HG02759 (cell line): ENCODE results near the gene CAMK2G.
"Not testable (repeated sequence)": the region's sequence is repeated elsewhere in the genome, so short reads cannot be mapped to it uniquely, and the experiment has no call there.

Experiments used
- ATAC-seq: cut with Tn5 transposase; IDR thresholded peaks from one replicate; pipeline ENCODE4 v1.9.1; 2021; ENCODE audit warnings: mild to moderate bottlenecking, moderate library complexity; ENCODE audit not compliant: unreplicated experiment

CAMK2G gene

DNA sequence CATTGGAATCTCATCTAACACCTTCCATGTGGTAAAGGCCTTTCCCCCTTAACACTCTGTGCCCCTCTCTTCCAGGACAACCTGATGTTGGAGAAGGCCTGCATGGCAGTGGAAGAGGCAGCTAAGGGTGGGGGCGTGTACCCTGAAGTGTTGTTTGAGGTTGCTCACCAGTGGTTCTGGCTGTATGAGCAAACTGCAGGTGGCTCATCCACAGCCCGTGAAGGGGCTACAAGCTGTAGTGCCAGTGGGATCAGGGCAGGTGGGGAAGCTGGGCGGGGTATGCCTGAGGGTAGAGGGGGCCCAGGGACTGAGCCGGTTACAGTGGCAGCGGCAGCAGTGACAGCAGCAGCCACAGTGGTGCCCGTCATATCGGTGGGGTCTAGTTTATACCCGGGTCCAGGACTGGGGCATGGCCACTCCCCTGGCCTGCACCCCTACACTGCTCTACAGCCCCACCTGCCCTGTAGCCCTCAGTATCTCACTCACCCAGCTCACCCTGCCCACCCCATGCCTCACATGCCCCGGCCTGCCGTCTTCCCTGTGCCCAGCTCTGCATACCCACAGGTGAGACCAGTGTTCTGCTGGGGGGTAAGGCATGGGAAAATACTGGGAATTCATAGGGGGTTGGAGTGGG, 75.3 kb downstream of the CAMK2G start:
- ATAC-seq: no peak

DNA sequence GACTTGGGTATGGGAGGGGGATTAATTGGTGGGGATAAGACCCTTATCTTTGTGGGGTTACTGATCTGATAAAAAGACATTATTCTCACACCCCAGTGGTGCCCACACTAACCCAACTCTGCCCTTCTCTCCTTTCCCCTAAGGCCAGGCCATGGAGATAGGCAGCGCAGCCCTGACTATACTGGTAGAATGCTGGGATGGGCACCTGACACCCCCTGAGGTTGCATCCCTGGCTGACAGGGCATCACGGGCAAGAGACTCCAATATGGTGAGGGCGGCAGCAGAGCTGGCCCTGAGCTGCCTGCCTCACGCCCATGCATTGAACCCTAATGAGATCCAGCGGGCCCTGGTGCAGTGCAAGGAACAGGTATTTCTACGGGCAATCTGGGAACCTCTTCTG, 76.3 kb downstream of the CAMK2G start:
- ATAC-seq: no peak

DNA sequence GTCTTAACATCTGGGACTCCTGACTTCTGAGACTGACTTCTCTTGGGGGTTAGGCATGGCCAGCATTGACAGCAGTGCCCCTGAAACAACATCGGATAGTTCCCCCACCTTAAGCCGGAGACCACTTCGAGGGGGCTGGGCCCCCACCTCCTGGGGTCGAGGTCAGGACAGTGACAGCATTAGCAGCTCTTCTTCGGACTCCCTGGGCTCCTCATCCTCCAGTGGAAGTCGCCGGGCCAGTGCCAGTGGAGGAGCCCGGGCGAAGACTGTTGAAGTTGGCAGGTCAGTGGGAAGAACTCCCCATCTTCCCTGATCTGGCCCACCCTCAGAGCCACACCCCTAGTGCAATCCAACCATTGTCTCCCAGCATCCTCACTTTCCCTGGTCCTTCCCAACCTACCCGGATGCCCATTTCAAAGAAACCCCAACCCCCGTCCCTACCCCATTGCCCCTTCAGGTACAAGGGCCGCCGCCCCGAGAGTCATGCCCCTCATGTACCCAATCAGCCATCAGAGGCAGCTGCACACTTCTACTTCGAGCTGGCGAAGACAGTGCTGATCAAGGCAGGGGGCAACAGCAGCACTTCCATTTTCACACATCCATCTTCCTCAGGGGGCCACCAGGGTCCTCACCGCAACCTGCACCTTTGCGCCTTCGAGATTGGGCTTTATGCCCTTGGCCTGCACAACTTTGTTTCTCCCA, 76.9 kb downstream of the CAMK2G start:
- no peak for ATAC-seq

DNA sequence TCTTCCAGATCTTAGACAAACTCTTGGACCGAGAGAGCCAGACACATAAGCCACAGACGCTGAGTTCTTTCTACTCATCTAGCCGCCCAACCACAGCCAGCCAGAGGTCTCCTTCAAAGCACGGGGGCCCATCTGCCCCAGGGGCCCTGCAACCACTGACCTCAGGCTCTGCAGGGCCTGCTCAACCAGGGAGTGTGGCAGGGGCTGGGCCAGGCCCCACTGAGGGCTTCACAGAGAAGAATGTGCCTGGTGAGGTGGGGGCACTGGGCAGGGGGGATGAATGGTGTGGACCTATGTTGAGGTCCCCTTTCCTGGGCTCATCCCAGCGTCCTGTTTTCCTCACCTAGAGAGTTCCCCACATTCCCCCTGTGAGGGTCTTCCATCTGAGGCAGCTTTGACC, 77.6 kb downstream of the CAMK2G start:
- no peak for ATAC-seq

DNA sequence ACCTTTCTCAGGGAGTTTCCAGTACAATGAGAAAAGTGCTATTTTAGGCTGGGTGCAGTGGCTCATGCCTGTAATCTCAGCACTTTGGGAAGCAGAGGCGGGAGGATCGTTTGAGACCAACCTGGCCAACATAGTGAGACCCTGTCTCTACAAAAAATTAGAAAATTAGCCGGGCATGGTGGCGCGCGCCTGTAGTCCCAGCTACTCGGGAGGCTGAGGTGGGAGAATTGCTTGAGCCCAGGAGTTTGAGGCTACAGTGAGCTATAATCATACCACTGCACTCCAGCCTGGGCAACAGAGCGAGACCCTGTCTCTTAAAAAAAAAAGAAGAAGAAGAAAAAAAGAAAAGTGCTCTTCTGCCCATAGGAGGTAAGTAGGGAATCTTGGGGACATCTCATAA, 78.3 kb downstream of the CAMK2G start:
- ATAC-seq: not testable (repeated sequence)

DNA sequence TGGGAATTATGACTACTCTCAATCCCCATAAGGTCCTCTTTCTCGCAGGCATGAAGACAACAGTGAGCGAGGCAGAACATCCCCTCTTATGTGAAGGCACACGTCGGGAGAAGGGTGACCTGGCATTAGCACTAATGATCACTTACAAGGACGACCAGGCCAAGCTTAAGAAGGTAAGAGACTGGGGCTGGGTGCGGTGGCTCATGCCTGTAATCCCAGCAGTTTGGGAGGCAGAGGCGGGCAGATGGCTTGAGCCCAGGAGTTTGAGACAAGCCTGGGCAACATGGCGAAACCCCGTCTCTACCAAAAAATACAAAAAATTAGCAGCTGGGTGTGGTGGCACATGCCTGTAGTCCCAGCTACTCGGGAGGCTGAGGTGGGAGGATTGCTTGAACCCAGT, 78.9 kb downstream of the CAMK2G start:
- ATAC-seq: not testable (repeated sequence)

DNA sequence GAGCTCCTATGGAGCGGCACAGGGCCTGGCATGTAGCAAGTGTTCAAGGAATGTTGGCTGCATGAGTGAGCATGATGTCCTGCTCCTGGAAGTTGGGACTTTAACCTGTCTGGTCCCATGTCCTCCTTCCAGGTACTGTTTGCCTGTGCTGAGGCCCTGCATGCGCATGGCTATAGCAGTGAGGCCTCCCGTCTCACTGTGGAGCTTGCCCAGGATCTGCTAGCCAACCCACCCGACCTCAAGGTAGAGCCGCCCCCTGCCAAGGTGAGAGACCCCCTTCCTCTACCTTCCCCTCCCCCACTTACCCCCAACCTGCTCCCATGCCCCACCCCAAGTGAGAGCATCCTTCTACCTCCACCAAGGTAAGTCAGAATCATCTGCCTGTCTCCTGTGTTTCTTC, 80.9 kb downstream of the CAMK2G start:
- ATAC-seq: no peak

DNA sequence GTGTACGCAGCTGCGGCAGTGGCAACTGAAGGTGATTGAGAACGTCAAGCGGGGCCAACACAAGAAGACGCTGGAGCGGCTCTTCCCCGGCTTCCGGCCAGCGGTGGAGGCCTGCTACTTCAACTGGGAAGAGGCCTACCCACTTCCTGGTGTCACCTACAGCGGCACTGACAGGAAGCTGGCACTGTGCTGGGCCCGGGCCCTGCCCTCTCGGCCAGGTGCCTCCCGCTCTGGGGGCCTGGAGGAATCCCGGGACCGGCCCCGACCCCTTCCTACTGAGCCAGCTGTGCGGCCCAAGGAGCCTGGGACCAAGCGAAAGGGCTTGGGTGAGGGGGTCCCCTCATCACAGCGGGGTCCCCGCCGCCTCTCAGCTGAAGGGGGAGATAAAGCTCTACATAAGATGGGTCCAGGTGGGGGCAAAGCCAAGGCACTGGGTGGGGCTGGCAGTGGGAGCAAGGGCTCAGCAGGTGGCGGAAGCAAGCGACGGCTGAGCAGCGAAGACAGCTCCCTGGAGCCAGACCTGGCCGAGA, 82.4 kb downstream of the CAMK2G start:
- ATAC-seq: no peak

DNA sequence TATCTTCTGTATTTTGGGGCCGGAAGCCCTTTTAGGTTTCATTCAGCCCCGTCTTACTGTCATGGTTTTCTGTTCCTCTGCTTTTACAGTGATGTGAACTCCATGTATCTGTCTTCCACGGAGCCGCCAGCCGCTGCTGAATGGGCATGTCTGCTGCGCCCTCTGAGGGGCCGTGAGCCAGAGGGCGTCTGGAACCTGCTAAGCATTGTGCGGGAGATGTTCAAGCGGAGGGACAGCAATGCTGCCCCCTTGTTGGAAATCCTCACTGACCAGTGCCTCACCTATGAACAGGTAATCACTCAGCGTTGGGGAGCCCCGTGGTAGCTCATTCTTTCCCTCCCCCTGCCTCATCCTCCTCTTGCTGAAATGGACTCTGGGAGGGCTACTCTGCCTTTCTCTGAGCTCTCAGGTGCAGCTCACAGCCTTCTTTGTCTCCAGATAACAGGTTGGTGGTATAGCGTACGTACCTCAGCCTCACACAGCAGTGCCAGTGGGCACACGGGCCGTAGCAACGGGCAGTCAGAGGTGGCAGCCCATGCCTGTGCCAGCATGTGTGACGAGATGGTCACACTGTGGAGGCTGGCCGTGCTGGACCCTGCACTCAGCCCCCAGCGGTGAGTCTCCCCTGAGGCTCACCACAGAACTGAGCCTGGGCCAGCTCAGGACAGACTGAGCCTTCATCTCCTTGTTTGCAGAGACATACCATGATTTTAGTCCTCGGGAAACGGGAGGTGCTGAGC, 83.3 kb downstream of the CAMK2G start:
- no peak for ATAC-seq

DNA sequence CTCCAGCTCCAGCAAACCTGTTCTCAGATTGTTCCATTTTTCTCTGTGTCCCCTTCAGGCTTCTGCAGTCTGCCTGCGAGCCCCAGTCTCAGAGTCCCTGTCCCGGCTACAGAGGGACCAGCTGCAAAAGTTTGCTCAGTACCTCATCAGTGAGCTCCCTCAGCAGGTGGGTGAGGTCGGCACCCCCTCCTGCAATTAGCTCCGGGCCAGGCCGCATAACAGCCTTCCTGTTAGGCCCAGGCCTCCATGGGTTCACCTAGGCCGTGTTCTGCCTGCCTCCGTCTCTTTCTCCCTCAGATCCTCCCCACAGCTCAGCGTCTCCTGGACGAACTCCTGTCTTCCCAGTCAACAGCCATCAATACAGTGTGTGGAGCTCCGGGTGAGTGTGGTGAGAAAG, 84.7 kb downstream of the CAMK2G start:
- ATAC-seq: no peak

DNA sequence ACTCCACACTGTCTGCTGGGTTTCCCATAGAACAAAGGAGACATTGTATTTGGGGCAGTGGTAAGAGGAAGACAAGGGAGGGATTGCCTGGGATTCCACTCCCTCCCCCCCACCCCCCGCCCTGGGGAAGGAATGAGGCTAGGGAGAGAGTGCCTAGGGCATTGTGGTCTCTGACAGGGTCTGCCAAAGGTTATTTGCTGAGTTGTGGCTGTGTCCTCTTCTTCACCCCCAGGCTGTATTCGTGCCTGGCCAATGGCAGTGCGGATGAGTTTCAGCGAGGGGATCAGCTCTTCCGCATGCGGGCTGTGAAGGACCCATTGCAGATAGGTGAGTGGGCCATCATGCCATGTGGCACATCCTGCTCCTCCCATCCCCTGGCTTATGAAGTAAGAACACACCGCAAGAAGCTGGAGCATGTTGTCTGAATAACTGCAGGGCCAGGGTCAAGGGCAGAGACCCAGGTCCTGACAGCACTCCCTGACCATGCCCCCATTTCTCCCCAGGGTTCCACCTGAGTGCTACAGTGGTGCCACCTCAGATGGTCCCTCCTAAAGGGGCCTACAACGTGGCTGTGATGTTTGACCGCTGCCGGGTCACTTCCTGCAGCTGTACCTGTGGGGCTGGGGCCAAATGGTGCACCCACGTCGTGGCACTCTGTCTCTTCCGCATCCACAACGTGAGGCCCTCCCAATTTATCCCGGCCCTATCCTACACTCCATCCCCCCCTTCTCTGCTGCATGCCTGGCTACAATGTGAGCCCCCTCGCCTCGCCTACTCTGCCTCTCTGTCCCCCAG, 85.3 kb downstream of the CAMK2G start:
- ATAC-seq: no peak

DNA sequence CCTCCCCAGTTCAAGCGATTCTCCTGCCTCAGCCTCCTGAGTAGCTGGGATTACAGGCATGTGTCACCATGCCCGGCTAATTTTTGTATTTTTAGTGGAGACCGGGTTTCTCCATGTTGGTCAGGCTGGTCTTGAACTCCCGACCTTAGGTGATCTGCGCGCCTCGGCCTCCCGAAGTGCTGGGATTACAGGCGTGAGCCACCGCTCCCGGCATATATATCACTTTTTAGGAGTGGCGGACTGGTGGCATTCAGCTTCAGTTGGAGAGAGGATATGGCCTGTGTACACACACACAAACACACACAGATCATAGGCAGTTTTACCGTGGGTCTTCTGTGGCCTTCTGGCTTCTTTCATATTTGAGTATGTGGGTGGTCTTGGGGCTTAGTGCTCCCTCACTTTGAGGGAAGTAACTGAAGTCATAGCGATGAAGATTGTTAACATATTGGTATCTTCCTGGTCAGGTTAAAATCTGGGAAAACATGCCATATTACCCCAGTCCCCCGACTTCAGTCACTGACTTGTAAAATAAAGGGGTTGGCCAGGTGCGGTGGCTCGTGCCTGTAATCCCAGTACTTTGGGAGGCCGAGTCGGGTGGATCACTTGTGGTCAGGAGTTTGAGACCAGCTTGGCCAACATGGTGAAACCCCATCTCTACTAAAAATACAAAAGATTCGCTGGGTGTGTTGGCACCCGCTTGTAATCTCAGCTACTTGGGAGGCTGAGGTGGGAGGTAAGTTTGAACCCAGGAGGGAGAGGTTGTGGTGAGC, 87.1 kb downstream of the CAMK2G start:
- not testable (repeated sequence) for ATAC-seq

DNA sequence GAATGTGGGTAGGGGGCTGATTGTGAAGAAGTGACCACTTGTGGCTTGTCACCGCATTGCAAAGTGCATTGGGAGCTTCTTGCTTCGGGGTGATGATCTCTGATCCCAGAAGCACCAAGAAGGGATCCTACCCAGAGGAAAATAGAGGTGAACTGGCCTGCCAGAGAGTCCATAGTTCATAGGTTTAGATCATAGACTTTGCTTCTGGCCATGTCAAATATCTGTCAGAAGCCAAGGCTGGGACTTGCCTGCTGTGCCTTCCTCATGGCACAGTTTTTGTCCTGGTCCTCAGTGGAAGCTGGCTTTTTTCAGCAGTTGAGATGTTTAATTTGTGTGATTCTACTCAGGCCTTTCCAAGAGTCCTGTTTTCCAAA, 87.9 kb downstream of the CAMK2G start:
- ATAC-seq: no peak

DNA sequence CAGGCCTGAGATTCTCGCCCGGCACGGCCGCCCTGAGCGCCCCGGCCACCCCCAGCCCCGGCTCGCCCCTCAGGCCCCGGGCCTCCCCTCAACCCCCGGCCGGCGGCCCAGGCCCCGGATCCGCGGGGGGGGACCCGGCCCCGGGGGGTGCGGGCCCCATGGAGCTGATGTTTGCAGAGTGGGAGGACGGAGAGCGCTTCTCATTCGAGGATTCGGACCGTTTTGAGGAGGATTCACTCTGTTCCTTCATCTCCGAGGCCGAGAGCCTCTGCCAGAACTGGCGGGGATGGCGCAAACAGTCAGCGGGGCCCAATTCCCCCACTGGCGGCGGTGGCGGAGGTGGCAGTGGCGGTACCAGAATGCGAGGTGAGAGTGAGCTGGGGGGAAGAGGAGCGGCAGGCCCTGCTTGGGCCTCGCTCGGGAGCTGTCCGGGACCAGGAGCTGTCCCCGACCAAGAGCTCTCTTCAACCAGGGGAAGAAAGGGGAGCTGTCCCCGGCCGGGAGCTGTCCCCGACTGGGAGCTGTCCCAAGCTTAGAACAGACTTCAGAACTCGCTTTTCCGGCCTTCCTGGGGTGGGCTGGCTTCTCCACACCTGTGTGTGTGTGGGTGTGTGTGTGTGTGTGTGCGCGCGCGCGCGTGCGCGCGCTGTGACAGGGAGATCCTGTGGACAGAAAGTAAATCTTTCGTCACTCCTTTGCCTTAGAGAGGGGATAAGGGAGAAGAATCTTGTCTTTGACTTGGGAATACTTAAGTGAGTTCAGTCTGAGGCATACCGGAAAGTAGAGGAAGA, 88.4 kb downstream of the CAMK2G start:
- ATAC-seq: peak; percentile 9

DNA sequence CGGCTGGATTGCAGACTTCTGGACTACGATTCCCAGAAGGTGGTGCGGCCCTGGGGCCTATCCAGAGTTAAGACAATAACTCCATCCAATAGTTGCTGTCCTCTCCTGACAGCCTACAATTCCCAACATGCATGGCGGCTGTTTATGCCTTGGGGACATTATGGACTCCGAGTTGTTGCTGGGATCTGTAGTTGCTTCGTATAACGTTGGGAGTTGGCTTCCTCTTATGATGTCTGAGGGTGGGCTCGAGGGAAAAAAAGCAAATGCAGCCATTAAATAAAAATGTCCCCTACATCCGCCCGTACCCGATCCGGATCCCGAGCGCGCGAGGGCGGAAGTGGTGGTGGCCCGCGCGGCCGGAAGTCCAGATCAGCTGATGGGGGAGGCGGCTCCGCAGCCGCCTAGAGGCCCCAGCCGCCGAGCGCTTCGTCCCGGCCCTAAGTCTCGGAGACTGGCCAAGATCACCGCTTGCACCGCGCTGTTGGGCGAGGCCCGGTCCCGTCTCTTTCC, 89.1 kb downstream of the CAMK2G start, which contains the start of gene ZSWIM8:
Gene ZSWIM8 (plus strand): TSS at position 396 of the 510 bp plus-strand sequence. CDS start 273 bp downstream, outside the sequence.
- ATAC-seq: peak; percentile 78

DNA sequence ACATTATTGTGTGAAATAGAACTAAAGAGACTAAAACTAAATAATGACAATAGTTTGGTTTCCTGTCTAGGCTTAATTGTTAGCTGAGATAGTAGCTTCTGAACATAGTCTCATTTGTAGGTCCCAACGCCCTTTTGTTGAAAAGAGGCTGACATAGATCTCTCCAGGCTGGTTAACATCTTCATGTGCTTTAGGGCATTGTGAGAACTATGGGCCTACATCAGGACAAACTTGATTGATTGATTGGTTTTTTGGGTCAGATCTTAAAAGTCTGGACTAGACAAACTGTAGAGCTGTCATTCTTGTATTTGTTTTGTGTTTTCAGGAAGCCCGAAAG, 91.6 kb downstream of the CAMK2G start:
- ATAC-seq: no peak

DNA sequence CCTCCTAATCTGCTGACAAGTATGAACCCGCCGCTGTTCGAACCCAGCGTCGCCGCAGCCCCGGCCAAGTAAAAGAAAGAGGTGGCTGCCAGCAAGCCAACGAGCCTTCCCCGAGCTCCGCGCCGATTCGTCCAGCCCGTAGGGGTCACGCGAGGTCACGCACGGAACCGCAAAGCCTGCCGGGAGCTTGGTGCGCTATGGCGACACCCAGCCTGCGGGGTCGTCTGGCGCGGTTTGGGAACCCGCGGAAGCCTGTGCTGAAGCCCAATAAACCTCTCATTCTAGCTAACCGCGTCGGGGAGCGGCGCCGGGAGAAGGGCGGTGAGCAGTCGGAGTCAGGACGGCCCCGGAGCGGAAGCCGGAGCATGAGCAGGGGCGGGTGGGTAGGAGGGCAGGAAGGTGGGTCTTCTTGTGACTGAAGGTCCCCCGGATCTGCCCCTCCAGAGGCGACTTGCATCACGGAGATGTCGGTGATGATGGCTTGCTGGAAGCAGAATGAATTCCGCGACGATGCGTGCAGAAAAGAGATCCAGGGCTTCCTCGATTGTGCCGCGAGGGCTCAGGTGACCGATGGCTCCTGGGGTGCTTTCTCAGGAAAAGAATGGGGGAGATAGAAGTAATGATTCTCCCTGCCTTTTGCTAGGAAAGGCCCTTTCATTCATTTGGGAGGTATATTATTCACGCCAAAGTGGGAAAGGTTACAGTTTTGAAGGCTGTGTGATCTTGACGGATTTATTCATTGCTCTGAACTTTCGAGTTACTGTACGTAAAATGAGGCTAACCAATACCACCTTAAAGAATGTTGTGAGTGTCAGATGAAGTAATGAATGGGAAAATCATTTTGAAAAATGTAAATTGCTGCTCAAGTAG, 92.2 kb downstream of the CAMK2G start, which contains the start of gene CHCHD1:
Gene CHCHD1 (plus strand): TSS at position 170 of the 870 bp plus-strand sequence. CDS start 28 bp downstream, at position 198.
- ATAC-seq: peak; percentile 62

DNA sequence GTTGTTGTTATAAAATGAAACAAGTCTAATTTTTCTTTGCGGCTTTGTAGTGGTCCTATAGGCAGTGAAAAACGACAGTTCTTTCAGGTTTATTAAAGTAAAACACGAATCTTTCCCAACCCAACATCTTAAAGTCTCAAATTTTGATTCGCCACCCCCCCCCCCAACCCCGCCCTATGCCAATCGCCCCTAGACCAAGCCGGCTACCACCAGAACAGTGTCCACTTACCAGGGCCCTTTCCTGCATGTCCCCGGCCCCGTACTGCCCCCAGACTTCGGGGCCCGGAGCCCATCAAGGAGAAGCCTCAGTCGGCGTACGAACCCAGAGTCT, 92.8 kb downstream of the CAMK2G start:
- no peak for ATAC-seq
